22Rv1 (cell line): ENCODE data around the gene PHOX2A.

ENCODE experiments used
- CTCF ChIP-seq: fragments of 450-650 bp; IDR thresholded peaks from 2 replicates; pipeline ENCODE4 v1.5.1; 2017; ENCODE audit warnings: mild to moderate bottlenecking
- ZFX ChIP-seq: fragments of 450-650 bp; IDR thresholded peaks from 2 replicates; pipeline ENCODE4 v1.6.1; 2017; ENCODE audit warnings: antibody characterized with exemption, borderline replicate concordance

GRCh38 chr11:72195518-72196270 is 48.3 kb downstream of the PHOX2A start:
- no peak for TF ChIP-seq CTCF
- TF ChIP-seq ZFX: no peak
